T-helper 2 cell treated with Interferon-gamma antibody and Interleukin-4, amounts not matched to agents 100 ng/mL and 5 ng/mL, for 36 hours (primary cell): ENCODE measurements around the gene XYLT1. TPM values are rescaled to one million over a fixed set of nuclear protein-coding genes. Genes with fewer than 3 reads are reported as not detected.
"Not testable (repeated sequence)": the region's sequence is repeated elsewhere in the genome, so short reads cannot be mapped to it uniquely, and the experiment has no call there.

Experiments
- intact Hi-C: fragments of 100-400 bp; cut with micrococcal nuclease; formaldehyde crosslinking; loops from one replicate; pipeline ENCODE4 v1.15.1; 2023
- total RNA-seq: library from RNA; stranded (reverse); gene quantifications from 2 replicates; pipeline ENCODE4 v1.2.3, GENCODE V29; 2022

Gene XYLT1
- total RNA-seq, 1 donor from 2014 or later = 47.7 TPM

GRCh38 chr16:17343028-17343427, 127.7 kb downstream of the XYLT1 start:
- intact Hi-C loops = loop anchor here (1.0 to 5.0 kb wide), 5 partner anchors 21 to 132 kb away; no protein-coding TSS in a partner anchor

GRCh38 chr16:17342031-17342430, 128.7 kb downstream of the XYLT1 start:
- intact Hi-C loops = loop anchor here (2.0 to 5.0 kb wide), 4 partner anchors 40 to 133 kb away; no protein-coding TSS in a partner anchor

GRCh38 chr16:17340804-17341203, 130.0 kb downstream of the XYLT1 start:
- intact Hi-C loops = loop anchor here (5.0 kb wide), 2 partner anchors 41 to 69 kb away; no protein-coding TSS in a partner anchor

DNA sequence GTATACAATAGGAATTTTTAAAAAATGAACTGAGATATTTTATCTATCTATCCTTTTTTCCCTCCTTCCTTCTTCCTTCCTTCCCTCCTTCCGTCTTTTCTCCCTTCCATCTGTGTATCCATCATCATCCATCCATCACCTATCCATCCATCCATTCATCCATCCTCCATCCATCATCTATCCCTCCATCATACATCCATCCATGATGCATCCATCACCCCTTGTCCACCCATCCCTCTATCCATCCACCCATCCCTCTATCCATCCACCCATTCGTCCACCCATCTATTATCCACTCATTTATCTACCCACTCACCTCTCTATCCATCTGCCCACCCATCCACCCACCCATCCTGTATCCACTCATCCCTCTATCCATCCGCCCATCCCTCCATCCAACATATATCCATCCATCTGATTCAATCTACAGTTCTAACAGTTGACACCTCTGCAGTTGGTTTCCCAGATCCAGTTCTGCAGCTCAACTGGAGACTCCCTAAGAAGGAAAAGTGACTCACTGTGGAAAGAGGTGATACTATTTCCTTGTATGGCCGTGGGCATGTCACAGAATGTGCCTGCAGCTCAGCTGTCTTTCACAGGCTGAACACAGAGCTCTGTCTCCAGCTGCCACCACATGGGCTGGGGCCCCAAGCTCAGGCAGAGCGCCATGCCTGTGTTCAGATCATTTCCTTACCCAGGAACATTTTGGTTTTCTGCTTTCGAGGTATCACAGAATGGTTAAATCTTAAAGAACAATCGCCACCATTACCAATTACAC, 130.8 kb downstream of the XYLT1 start:
- intact Hi-C loops = loop anchor here (5.0 kb wide), 2 partner anchors 42 to 68 kb away; no protein-coding TSS in a partner anchor

- intact Hi-C loops = no loop called here
Observed at GRCh38 chr16:17338244-17338643, 132.5 kb downstream of the XYLT1 start.

DNA sequence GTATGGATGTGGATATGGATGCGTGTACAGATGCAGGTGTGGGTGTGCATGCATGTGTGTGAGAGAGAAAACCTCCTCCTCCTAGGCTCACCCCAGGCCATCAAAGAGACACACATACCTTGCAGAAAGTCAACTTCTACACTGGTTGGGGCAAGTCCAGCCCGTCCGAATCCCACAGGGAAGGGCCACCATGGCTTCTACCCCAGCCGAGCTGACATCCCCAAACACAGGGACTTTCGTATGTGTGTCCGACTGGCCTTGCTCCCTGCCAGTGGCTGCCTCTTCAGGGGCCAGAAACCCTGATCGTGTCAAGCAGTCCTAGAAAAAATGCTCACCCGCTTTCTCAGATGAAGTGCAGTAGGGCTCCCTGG, 134.2 kb downstream of the XYLT1 start:
- intact Hi-C loops = no loop called here

GRCh38 chr16:17335826-17336529, 134.8 kb downstream of the XYLT1 start:
- intact Hi-C loops = no loop called here

DNA sequence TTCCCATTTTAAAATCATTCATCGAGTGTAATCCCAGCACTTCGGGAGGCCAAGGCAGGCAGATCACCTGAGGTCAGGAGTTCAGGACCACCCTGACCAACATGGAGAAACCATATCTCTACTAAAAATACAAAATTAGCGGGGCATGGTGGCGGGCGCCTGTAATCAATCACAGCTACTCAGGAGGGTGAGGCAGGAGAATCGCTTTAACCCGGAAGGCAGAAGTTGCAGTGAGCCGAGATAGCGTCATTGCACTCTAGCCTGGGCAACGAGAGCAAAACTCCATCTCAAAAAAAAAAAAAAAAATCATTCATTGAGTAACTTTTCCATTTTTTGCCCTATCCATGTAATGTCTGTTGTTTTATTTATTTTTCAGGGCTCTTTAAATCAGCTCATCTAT, 135.4 kb downstream of the XYLT1 start:
- intact Hi-C loops = not testable (repeated sequence)

DNA sequence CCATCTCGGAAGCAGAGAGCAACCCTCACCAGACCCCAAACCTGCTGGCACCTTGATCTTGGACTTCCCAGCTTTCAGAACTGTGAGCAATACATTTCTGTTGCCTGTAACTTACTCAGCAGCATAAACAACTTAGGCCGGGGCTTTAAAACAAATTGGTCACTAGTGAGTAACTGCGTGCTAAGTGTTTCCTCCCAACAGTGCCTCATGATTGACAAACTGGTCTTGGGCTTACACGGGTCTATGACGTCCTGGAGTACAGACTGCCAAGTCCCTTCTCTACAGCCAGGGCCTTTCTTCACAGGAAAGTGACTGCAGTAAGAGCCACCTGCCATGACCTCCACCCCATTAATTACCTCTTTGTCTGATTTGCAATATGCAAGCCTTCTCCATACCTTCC, 136.7 kb downstream of the XYLT1 start:
- intact Hi-C loops = no loop called here

DNA sequence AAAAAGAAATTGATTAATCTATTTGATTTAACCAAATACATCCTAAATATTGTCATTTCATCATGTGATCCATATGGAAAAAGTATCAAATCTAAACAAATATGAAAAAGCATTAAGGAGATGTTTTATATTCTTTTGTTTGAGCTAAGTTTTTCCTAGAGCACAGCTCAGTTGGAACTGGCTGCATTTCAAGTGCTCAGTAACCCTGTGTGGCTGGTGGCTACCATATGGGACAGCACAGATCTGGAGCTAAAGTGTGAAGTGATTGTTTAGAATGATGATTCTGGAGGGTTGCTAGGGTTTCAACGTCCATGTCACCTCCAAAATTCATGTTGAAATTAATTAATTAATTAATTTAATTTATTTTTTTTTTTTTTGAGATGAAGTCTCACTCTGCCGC, 137.5 kb downstream of the XYLT1 start:
- intact Hi-C loops = no loop called here

DNA sequence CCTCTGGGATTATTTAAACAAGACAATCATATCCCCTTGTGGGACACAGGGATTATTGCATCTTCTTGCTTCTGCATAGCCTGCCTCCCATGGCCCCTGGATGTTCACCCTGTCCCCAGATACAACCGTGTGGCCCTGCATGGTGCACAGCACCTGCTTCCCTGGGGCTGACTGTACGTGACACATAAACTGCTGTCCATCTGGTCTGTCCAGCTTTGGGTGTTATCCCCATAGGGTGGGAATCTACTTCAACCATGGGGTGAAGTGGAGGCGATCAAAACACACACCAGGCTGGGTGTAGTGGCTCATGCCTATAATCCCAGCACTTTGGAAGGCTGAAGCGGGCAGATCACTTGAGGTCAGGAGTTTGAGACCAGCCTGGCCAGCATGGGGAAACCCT, 138.8 kb downstream of the XYLT1 start:
- intact Hi-C loops = no loop called here

GRCh38 chr16:17331071-17331607, 139.6 kb downstream of the XYLT1 start:
- intact Hi-C loops = no loop called here

DNA sequence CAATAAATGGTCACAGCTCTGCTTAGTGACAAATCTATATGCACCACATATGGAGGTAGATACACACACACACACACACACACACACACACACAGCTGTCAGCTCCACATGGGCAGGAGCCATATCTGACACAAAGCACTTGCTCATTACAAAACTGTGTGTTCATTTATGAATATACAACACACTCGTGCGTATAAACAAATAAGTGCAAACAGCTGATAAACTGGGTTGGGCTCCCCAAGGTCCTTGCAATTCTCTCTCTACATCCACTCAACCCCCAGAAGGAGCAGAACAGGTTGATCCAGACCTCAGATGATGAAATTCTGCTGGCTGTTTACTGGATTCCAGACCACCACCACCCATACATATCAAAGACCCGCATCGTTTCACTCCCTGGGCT, 140.7 kb downstream of the XYLT1 start:
- intact Hi-C loops = no loop called here

GRCh38 chr16:17329391-17329790, 141.4 kb downstream of the XYLT1 start:
- intact Hi-C loops = no loop called here

DNA sequence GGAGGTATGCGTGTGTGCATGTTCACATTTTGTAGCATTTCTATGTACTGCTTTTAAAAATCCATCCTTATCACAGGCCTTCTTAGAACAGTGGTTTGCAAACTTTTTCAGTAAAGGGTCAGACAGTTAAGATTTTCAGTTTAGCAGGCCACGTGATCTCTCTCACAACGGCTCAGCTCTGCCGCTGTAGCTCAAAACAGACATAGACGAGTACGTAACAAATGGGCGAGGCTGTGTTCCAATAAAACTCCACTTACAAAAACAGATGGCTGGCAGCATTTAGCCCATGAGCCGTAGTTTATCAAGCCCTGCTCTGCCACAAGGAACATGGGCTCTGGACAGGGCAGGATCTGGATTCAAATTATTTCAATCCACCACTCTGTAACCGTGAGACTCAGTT, 141.8 kb downstream of the XYLT1 start:
- intact Hi-C loops = no loop called here

DNA sequence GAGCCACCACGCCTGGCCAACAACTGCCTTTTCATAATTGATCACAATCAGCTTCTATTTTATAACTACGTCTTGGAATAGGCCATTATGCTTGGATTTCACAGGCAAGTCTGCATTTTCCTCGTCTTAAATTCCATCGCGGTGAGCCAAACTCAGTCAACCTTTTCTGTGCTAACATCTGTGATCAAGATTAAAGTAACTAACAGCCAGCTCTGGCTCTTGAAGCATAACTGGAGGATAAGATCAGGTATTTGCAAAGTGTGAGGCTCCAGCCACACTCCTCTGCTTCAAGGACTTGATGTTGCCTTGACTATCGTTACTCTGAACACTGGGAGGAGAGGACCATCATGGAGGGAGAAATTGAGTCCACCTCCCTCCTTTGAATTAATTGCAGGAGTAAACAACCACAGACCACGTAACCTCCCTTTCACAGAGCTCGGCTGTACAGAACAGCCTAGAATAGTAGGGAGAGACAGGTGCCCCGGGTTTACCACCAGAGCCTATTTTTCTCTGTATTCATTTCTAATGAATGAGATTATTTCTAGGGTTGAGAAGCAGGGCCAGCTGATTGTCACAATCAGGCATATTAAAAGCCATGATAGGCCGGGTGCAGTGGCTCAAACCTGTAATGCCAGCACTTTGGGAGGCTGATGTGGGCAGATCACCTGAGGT, 143.0 kb downstream of the XYLT1 start:
- intact Hi-C loops = no loop called here

GRCh38 chr16:17325476-17326143, 145.2 kb downstream of the XYLT1 start:
- intact Hi-C loops = no loop called here

GRCh38 chr16:17324451-17324850, 146.3 kb downstream of the XYLT1 start:
- intact Hi-C loops = no loop called here

DNA sequence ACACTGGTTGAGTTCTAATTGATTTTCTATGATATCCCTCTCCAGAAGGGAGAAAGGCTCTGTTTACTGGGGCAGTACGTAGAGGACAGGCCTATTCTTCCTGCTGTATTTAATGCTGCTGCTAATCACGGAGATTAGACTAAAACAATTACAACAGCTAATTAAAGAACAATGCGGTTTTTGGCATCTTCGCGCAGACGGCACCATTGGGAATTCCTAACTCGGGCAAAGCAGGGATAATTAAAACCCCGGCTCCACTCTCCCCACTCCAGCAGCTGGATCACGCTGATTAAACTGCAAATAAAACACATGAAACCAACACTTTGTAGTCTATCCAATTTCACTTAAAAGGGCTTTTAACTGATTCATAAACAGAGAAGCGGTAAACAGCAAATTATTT, 147.6 kb downstream of the XYLT1 start:
- intact Hi-C loops = no loop called here

- intact Hi-C loops = no loop called here
Observed at GRCh38 chr16:17321824-17322223, 148.9 kb downstream of the XYLT1 start.

GRCh38 chr16:17320009-17320408, 150.8 kb downstream of the XYLT1 start:
- intact Hi-C loops = no loop called here
